ENCODE measurements around the gene NRP2.

Gene NRP2

DNA sequence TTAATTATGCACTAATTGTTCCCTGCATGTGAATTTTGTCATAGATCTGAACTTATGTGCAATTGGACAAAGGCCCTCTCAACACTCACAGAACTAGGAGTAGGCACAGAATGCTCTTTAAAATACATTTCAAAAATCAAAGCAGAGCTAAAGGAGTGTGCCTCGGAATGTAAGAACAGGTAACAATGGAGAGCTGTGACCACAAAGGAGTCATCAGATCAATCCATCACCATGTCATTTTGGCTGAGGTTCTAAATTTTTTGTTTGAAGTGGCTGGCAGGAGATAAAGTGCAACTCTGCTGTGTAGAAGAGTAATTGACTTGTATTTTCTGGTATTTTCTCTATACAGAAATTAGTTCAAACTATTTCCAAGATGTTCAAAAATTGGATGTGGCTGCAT, 155.4 kb downstream of the NRP2 start:
- TF ChIP-seq, protein P1, sequence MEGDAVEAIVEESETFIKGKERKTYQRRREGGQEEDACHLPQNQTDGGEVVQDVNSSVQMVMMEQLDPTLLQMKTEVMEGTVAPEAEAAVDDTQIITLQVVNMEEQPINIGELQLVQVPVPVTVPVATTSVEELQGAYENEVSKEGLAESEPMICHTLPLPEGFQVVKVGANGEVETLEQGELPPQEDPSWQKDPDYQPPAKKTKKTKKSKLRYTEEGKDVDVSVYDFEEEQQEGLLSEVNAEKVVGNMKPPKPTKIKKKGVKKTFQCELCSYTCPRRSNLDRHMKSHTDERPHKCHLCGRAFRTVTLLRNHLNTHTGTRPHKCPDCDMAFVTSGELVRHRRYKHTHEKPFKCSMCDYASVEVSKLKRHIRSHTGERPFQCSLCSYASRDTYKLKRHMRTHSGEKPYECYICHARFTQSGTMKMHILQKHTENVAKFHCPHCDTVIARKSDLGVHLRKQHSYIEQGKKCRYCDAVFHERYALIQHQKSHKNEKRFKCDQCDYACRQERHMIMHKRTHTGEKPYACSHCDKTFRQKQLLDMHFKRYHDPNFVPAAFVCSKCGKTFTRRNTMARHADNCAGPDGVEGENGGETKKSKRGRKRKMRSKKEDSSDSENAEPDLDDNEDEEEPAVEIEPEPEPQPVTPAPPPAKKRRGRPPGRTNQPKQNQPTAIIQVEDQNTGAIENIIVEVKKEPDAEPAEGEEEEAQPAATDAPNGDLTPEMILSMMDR (conservative IDR thresholded peaks at IDR 0.05; ENCODE audit: low read depth, low read length): no peak
- no peak for DNase-seq (ENCODE audit: low read depth)
- no peak overlapping the region for H3K4me3 ChIP-seq (ENCODE audit: low read depth, low read length)

DNA sequence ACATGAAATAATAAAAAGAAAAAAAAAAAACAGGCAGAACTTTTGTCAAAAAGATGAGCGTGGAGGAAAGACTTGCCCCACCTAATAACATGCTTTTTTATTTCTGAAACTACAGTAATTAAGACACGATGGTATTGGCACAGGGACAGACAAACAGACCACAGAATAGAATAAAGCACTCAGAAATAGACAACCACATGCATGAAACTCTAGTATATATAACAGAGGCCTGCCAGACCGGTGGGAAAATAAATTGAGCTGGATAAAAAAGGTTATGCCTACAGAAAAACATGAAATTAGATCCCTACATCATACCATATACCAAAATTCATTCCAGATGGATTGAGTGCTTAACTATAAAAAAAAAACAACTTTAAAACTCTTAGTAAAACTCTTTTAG, 163.1 kb downstream of the NRP2 start:
- TF ChIP-seq, protein P1 (conservative IDR thresholded peaks at IDR 0.05; ENCODE audit: low read depth, low read length): no peak
- no peak for DNase-seq (ENCODE audit: low read depth)
- H3K4me3 ChIP-seq (ENCODE audit: low read depth, low read length): no peak overlapping the region

Measured in choroid plexus epithelial cell (primary cell).